ENCODE measurements around the gene DOC2B.

DNA sequence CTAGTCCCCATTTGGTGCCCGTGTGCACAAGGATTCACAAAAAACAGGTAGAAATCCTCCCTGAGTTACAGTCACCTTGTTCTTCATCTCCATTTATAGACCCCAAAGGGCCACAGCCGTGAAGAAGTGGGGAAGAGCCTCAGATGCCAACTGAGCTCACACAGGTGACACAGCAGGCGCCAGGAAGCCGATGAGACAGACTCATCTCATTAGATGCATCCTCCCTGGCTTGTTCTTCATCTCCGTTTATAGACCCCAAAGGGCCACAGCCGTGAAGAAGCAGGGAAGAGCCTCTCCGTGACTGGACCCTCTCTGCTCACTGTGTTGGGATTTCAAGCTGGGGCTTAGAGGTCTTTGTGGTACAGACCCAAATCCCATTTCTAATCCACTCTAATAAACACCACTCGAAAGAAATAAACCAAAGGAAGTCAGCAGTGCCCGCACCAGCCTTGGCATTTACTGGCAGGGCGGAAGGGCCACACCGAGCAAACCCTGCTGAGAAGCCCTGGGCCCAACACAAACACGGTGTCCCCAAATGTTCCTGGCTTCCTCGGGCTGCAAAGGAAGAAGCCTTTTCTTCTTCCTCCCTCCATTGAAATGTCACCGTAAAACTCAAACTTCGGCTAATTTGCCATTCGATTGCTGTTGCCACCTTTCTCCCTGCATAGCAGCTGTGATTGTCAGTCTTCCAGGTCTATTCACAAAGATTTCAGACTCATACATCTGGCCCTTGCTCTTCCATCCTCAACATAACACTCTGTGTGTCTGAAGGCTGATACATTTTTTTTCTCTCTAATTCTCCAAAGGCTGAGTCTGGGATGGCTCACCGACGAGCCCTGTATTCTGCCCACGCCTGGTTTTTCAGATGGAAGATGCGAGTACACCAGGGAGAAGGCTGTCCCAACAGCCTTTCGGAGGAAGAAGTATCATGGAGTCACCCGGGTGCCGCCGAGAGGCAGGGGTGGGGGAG is 44.9 kb upstream of the DOC2B start:
- TF ChIP-seq, protein P1, sequence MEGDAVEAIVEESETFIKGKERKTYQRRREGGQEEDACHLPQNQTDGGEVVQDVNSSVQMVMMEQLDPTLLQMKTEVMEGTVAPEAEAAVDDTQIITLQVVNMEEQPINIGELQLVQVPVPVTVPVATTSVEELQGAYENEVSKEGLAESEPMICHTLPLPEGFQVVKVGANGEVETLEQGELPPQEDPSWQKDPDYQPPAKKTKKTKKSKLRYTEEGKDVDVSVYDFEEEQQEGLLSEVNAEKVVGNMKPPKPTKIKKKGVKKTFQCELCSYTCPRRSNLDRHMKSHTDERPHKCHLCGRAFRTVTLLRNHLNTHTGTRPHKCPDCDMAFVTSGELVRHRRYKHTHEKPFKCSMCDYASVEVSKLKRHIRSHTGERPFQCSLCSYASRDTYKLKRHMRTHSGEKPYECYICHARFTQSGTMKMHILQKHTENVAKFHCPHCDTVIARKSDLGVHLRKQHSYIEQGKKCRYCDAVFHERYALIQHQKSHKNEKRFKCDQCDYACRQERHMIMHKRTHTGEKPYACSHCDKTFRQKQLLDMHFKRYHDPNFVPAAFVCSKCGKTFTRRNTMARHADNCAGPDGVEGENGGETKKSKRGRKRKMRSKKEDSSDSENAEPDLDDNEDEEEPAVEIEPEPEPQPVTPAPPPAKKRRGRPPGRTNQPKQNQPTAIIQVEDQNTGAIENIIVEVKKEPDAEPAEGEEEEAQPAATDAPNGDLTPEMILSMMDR (IDR thresholded peaks at IDR 0.05) = no peak
- TF ChIP-seq POLR2A (IDR thresholded peaks at IDR 0.05) = no peak

Measured in lower leg skin (tissue), 3 donors.